IMR-90 (cell line): ENCODE data around the gene ZNF814. TPM values are rescaled to one million over a fixed set of nuclear protein-coding genes. Genes with fewer than 3 reads are reported as not detected.
"Not testable (repeated sequence)": the region's sequence is repeated elsewhere in the genome, so short reads cannot be mapped to it uniquely, and the experiment has no call there.

ENCODE experiments used
- ATAC-seq: fragments of 200-7000 bp; cut with Tn5 transposase; 2 replicates; pipeline ENCODE4 v1.9.1; 2020; ENCODE audit warnings: low read depth, mild to moderate bottlenecking, moderate library complexity
- BruUV-seq: library from RNA; stranded (reverse); fragments of 400-500 nt; replicated peaks from 2 replicates; lab custom pipeline; 2021; lab: Mats Ljungman, UMichigan
- CTCF ChIA-PET: fragments of 300-600 bp; formaldehyde crosslinking; extraction: SDS; loops from one replicate; lab custom pipeline; 2021; ENCODE audit warnings: antibody characterized with exemption; lab: Yijun Ruan, JAX
- POLR2A ChIA-PET: fragments of 300-600 bp; sonication (Branson Sonifier 250); formaldehyde crosslinking; loops from one replicate; lab custom pipeline; 2022; ENCODE audit warnings: antibody characterized with exemption; ENCODE audit not compliant: unreplicated experiment; lab: Charles Lee
- DNase-seq: peaks from one replicate; pipeline ENCODE4 v3.0.0; 2013
- H2AFZ ChIP-seq: replicated peaks from 2 replicates; pipeline ENCODE3; 2013; ENCODE audit warnings: low read length, mild to moderate bottlenecking; ENCODE audit not compliant: poor library complexity
- H2AK5ac ChIP-seq: 2 replicates; pipeline ENCODE4 v1.6.1; 2013; ENCODE audit warnings: low read depth, low read length, inconsistent platforms
- H2AK9ac ChIP-seq: replicated peaks from 2 replicates; pipeline ENCODE3; 2013; ENCODE audit warnings: mild to moderate bottlenecking, low read depth, low read length, moderate library complexity; ENCODE audit not compliant: poor library complexity
- H2BK120ac ChIP-seq: 2 replicates; pipeline ENCODE4 v1.6.1; 2013; ENCODE audit warnings: low read depth, low read length, inconsistent platforms
- H2BK15ac ChIP-seq: 3 replicates; pipeline ENCODE4 v1.6.1; 2013; ENCODE audit warnings: low read depth, low read length, inconsistent platforms
- H2BK20ac ChIP-seq: 2 replicates; pipeline ENCODE4 v1.6.1; 2013; ENCODE audit warnings: low read depth, mild to moderate bottlenecking, inconsistent platforms, low read length, moderate library complexity
- H2BK5ac ChIP-seq: 2 replicates; pipeline ENCODE4 v1.6.1; 2013; ENCODE audit warnings: mild to moderate bottlenecking, low read depth, low read length, inconsistent platforms; ENCODE audit not compliant: poor library complexity, severe bottlenecking
- H3K14ac ChIP-seq: replicated peaks from 2 replicates; pipeline ENCODE4 v1.6.1; 2013; ENCODE audit warnings: low read depth, low read length, inconsistent platforms
- H3K18ac ChIP-seq: 2 replicates; pipeline ENCODE4 v1.6.1; 2013; ENCODE audit warnings: low read depth, low read length, control low read depth
- H3K23ac ChIP-seq: 2 replicates; pipeline ENCODE4 v1.6.1; 2013; ENCODE audit warnings: low read depth, low read length, inconsistent platforms
- H3K27ac ChIP-seq: 2 replicates; pipeline ENCODE4 v1.5.1; 2013; ENCODE audit warnings: mild to moderate bottlenecking, control low read depth, low read length; ENCODE audit not compliant: insufficient read depth
- H3K27me3 ChIP-seq: 2 replicates; pipeline ENCODE4 v1.6.1; 2013; ENCODE audit warnings: low read length; ENCODE audit not compliant: control insufficient read depth, insufficient read depth
- H3K36me3 ChIP-seq: 2 replicates; pipeline ENCODE4 v1.6.1; 2013; ENCODE audit warnings: low read length, mixed read lengths; ENCODE audit not compliant: control insufficient read depth, insufficient read depth
- H3K4ac ChIP-seq: 2 replicates; pipeline ENCODE4 v1.6.1; 2013; ENCODE audit warnings: low read depth, low read length, inconsistent platforms
- H3K4me1 ChIP-seq: 2 replicates; pipeline ENCODE4 v1.6.1; 2013; ENCODE audit warnings: low read length, mixed read lengths; ENCODE audit not compliant: control insufficient read depth, insufficient read depth
- H3K4me2 ChIP-seq: 2 replicates; pipeline ENCODE4 v1.6.1; 2013; ENCODE audit warnings: low read depth, mild to moderate bottlenecking, control low read depth, low read length, moderate library complexity
- H3K4me3 ChIP-seq: 2 replicates; pipeline ENCODE4 v1.5.1; 2013; ENCODE audit warnings: low read depth, mild to moderate bottlenecking, control low read depth, low read length, moderate library complexity; ENCODE audit not compliant: insufficient read depth
- H3K56ac ChIP-seq: 2 replicates; pipeline ENCODE4 v1.6.1; 2013; ENCODE audit warnings: low read length, inconsistent platforms; ENCODE audit not compliant: insufficient read depth; ENCODE audit errors: extremely low read depth
- H3K79me1 ChIP-seq, 2 experiments: 2 replicates each; pipeline ENCODE4 v1.6.1; 2013; ENCODE audit warnings: low read length in 2 of 2, inconsistent platforms in 1 of 2, low read depth in 1 of 2
- H3K9ac ChIP-seq: 2 replicates; pipeline ENCODE4 v1.6.1; 2013; ENCODE audit warnings: low read depth, low read length, control low read depth
- H3K9me1 ChIP-seq: 2 replicates; pipeline ENCODE4 v1.6.1; 2013; ENCODE audit warnings: low read length, inconsistent platforms; ENCODE audit not compliant: insufficient read depth
- H3K9me3 ChIP-seq: 2 replicates; pipeline ENCODE4 v1.6.1; 2013; ENCODE audit warnings: low read length; ENCODE audit not compliant: control insufficient read depth, insufficient read depth
- H4K20me1 ChIP-seq: 2 replicates; pipeline ENCODE4 v1.6.1; 2013; ENCODE audit warnings: low read length, inconsistent platforms; ENCODE audit not compliant: insufficient read depth
- H4K5ac ChIP-seq: 2 replicates; pipeline ENCODE4 v1.6.1; 2013; ENCODE audit warnings: mild to moderate bottlenecking, low read depth, low read length, control low read depth
- H4K8ac ChIP-seq, 2 experiments: 2 replicates each; pipeline ENCODE4 v1.6.1; 2013; ENCODE audit warnings: low read depth in 2 of 2, low read length in 2 of 2, control low read depth in 1 of 2, inconsistent platforms in 1 of 2
- H4K91ac ChIP-seq: 2 replicates; pipeline ENCODE4 v1.6.1; 2013; ENCODE audit warnings: low read depth, low read length, inconsistent platforms; ENCODE audit not compliant: insufficient read depth
- MXI1 ChIP-seq: IDR thresholded peaks from 2 replicates; pipeline ENCODE4 v1.6.1; 2012; ENCODE audit warnings: low read depth, mild to moderate bottlenecking, low read length, moderate library complexity, borderline replicate concordance
- POLR2A ChIP-seq: IDR thresholded peaks from 2 replicates; pipeline ENCODE4 v1.6.1; 2012; ENCODE audit warnings: mild to moderate bottlenecking, low read depth, low read length
- USF2 ChIP-seq: fragments of 150-350 bp; IDR thresholded peaks from 2 replicates; pipeline ENCODE4 v1.6.1; 2017; ENCODE audit warnings: mild to moderate bottlenecking, antibody characterized with exemption, low read length, low read depth
- WGBS, 2 experiments: methylation state at CpG; one replicate each; pipeline versions ENCODE4 v1.1.5 to v1.1.7; 2013; ENCODE audit warnings: missing lambda C conversion rate in 2 of 2; ENCODE audit not compliant: insufficient read length in 1 of 2; ENCODE audit errors: extremely low coverage in 2 of 2; 5-methylcytosine and 5-hydroxymethylcytosine counted together
- dilution Hi-C: fragments of 300-500 bp; cut with HindIII; formaldehyde crosslinking; loops from one replicate; pipeline ENCODE4 v1.14.3; 2018; ENCODE audit warnings: low sequenced_read_pairs; ENCODE audit not compliant: unreplicated experiment
- in situ Hi-C: fragments of 300-500 bp; cut with MboI; formaldehyde crosslinking; loops from 3 replicates; pipeline ENCODE4 v1.14.3; 2019; ENCODE audit warnings: low sequenced_read_pairs, inconsistent platforms, mixed read lengths
- intact Hi-C: fragments of 100-400 bp; cut with micrococcal nuclease; formaldehyde crosslinking; loops from 2 replicates; pipeline ENCODE4 v1.10.0; 2022
- polyA plus RNA-seq, 3 experiments: library from polyadenylated mRNA; depleted of rRNA; stranded (reverse); fragments of >200 nt; gene quantifications; 2 replicates each; pipeline ENCODE4 v1.2.3, GENCODE V29; 2012; ENCODE audit warnings: low replicate concordance in 1 of 3
- total RNA-seq: library from RNA; depleted of rRNA; stranded (reverse); fragments of >200 nt; gene quantifications from 2 replicates; pipeline ENCODE4 v1.2.3, GENCODE V29; 2012

The ZNF814 gene
- total and polyA plus RNA-seq, 2 of the 4 experiments (the other 2 are of a cell fraction), result 3.9 to 5.9 TPM

GRCh38 chr19:57849666-57850473, 39.0 kb downstream of the ZNF814 start, which contains the start of gene ZNF587:
TSS of gene ZNF587 (plus strand) at chr19:57849859. CDS start at chr19:57850039, 180 bp downstream.
- peak within 1 kb of the TSS; percentile 41 for H2AK5ac ChIP-seq
- BruUV-seq, dilution Hi-C loops, H3K9me1 ChIP-seq, H3K4me1 ChIP-seq, H3K9me3 ChIP-seq, H2BK120ac ChIP-seq, intact Hi-C loops, H3K27me3 ChIP-seq, CTCF ChIA-PET, H3K18ac ChIP-seq, H2BK15ac ChIP-seq, in situ Hi-C loops, H2BK20ac ChIP-seq: not testable (repeated sequence)
- H3K23ac ChIP-seq, result peak within 1 kb of the TSS; percentile 86
- H2AFZ ChIP-seq, result peak within 1 kb of the TSS; percentile 71
- H3K9ac ChIP-seq, result peak within 1 kb of the TSS; percentile 83
- H3K36me3 ChIP-seq, result peaks cover 18% of the 10 kb centered on the region
- WGBS, 2 experiments, result 1% methylated on average over 20 of the region's 42 CpGs; no CpG with 5 or more reads in 1 of the 2 experiments
- H3K27ac ChIP-seq, result peak within 1 kb of the TSS; percentile 64
- ATAC-seq, result peak; percentile 97
- peak within 1 kb of the TSS; percentile 56 for H4K91ac ChIP-seq
- H3K4me3 ChIP-seq, result peak within 1 kb of the TSS; percentile 79
- H2BK5ac ChIP-seq, result peak within 1 kb of the TSS; percentile 36
- H4K5ac ChIP-seq, result peak within 1 kb of the TSS; percentile 6; the same call in 1 of the 2 replicates
- TF ChIP-seq USF2 (peak; percentile 39; the same call in 1 of the 2 replicates), MXI1 (peak; percentile 96), POLR2A (peak; percentile 64)
- H3K4me2 ChIP-seq, result peak within 1 kb of the TSS; percentile 89
- peak within 1 kb of the TSS; percentile 80; the same call in 1 of the 2 replicates for H3K56ac ChIP-seq
- H3K4ac ChIP-seq, result peak within 1 kb of the TSS; percentile 86
- DNase-seq, result peak; percentile 85
- H3K14ac ChIP-seq, result peak within 1 kb of the TSS; percentile 81
- H3K79me1 ChIP-seq, result peaks cover 18 to 64% of the 10 kb centered on the region in 2 experiments
- H4K20me1 ChIP-seq, result peaks cover 26% of the 10 kb centered on the region
- POLR2A ChIA-PET, result interaction anchor here (0.6 kb wide), 1 partner anchor 56 kb away, joined by 3 read pairs; no protein-coding TSS in a partner anchor
- peak within 1 kb of the TSS; percentile 81 for H2AK9ac ChIP-seq
- H4K8ac ChIP-seq, result peak within 1 kb of the TSS; percentile 22 to 54; a peak in 2 of 4 replicates

DNA sequence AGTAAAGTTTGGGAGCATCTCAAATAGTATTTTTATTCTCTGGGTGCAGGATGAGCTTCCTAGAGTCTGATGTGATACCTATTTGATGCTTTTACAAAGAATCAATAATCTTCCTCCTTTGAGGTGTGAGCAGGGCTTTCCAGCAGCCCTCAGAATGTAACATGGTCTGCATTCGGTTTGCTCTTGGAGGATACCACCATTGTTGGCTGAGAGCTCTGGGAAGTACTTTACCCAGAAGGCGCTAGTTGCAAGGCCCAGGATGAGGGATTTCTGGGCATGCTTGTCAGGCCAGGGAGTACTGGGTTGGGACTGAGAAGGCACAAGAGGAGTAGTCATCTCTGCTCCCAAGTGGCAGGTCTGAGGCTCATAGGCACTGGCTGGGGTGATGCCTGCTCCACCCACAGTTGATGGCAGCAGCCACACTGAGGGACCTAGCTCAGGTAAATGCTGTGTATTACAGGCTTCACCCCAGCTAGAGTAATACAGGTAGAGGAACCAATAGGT, 39.6 kb downstream of the ZNF814 start:
- CTCF ChIA-PET, H2BK120ac ChIP-seq, H3K56ac ChIP-seq, H3K4me3 ChIP-seq, H4K91ac ChIP-seq, H2AFZ ChIP-seq, H3K18ac ChIP-seq, H4K5ac ChIP-seq, H2BK5ac ChIP-seq, H3K23ac ChIP-seq, dilution Hi-C loops, H3K27ac ChIP-seq, H3K9me3 ChIP-seq, DNase-seq, in situ Hi-C loops, H3K4me2 ChIP-seq, H3K14ac ChIP-seq, H3K4me1 ChIP-seq, H3K9ac ChIP-seq, H2AK9ac ChIP-seq, BruUV-seq, H3K27me3 ChIP-seq, H3K9me1 ChIP-seq, POLR2A ChIA-PET, H2BK20ac ChIP-seq, H3K4ac ChIP-seq, H2BK15ac ChIP-seq, intact Hi-C loops, H4K8ac ChIP-seq, H2AK5ac ChIP-seq: not testable (repeated sequence)
- WGBS, 2 experiments, result no CpG with 5 or more reads among the region's 2 CpGs
- H3K79me1 ChIP-seq, result peaks cover 24 to 70% of the 10 kb centered on the region in 2 experiments
- H4K20me1 ChIP-seq, result peaks cover 31% of the 10 kb centered on the region
- peaks cover 19% of the 10 kb centered on the region for H3K36me3 ChIP-seq
- ATAC-seq, result peak; percentile 25
